H1 (cell line): ENCODE data around the gene CPED1. TPM values are rescaled to one million over a fixed set of nuclear protein-coding genes. Genes with fewer than 3 reads are reported as not detected.

Experiments used
- CTCF ChIA-PET: fragments of 300-600 bp; sonication (Branson Sonifier 250); formaldehyde crosslinking; loops from one replicate; lab custom pipeline; 2021; ENCODE audit not compliant: partially characterized antibody; lab: Charles Lee
- POLR2A ChIA-PET: fragments of 300-600 bp; sonication (Branson Sonifier 250); formaldehyde crosslinking; loops from one replicate; lab custom pipeline; 2021; ENCODE audit warnings: inconsistent platforms; ENCODE audit not compliant: partially characterized antibody; lab: Charles Lee
- DNase-seq, 2 experiments: peaks; one replicate each; pipeline versions ENCODE4 v3.0.0 to v3.0.0-alpha.2; 2010 to 2022; ENCODE audit warnings: low spot score in 2 of 2, low read depth in 1 of 2, mixed read lengths in 1 of 2
- FAIRE-seq: peaks from 2 replicates; lab custom pipeline; 2011; peaks lifted over from hg19 to GRCh38; lab: Jason Lieb, UNC
- H2AFZ ChIP-seq: 2 replicates; pipeline ENCODE4 v1.8.1; 2012; ENCODE audit warnings: low read length, inconsistent platforms
- H2AK5ac ChIP-seq: 2 replicates; pipeline ENCODE4 v1.6.1; 2013; ENCODE audit warnings: low read depth, low read length
- H2BK120ac ChIP-seq: replicated peaks from 2 replicates; pipeline ENCODE3; 2013; ENCODE audit warnings: low read depth, low read length, inconsistent platforms
- H2BK12ac ChIP-seq: 2 replicates; pipeline ENCODE4 v1.6.1; 2013; ENCODE audit warnings: low read depth, low read length
- H2BK15ac ChIP-seq: 2 replicates; pipeline ENCODE4 v1.6.1; 2013; ENCODE audit warnings: low read length
- H2BK20ac ChIP-seq: 2 replicates; pipeline ENCODE4 v1.6.1; 2013; ENCODE audit warnings: low read length
- H2BK5ac ChIP-seq: 2 replicates; pipeline ENCODE4 v1.6.1; 2013; ENCODE audit warnings: low read depth, low read length
- H3K14ac ChIP-seq: 2 replicates; pipeline ENCODE4 v1.6.1; 2013; ENCODE audit warnings: inconsistent platforms; ENCODE audit not compliant: insufficient read length
- H3K18ac ChIP-seq: 2 replicates; pipeline ENCODE4 v1.6.1; 2013; ENCODE audit warnings: low read length; ENCODE audit errors: extremely low read depth
- H3K23ac ChIP-seq: 2 replicates; pipeline ENCODE4 v1.6.1; 2013; ENCODE audit warnings: inconsistent platforms; ENCODE audit not compliant: insufficient read length
- H3K23me2 ChIP-seq: 2 replicates; pipeline ENCODE4 v1.6.1; 2013; ENCODE audit warnings: low read depth, low read length
- H3K27ac ChIP-seq: 2 replicates; pipeline ENCODE4 v1.6.1; 2011; ENCODE audit warnings: low read depth, low read length, inconsistent platforms
- H3K27me3 ChIP-seq, 4 experiments: replicated peaks in 1 of 4; 1 replicate in 1 of 4; 2 replicates in 3 of 4; pipeline versions ENCODE4 v1.6.1 to v1.8.1; 2011 to 2013; ENCODE audit warnings: low read length in 3 of 4, mild to moderate bottlenecking in 3 of 4, inconsistent platforms in 2 of 4, mixed read lengths in 2 of 4, moderate library complexity in 1 of 4; ENCODE audit not compliant: control insufficient read depth in 3 of 4, insufficient read depth in 3 of 4; ENCODE audit errors: extremely low read depth in 1 of 4
- H3K36me3 ChIP-seq, 4 experiments: 2 replicates each; pipeline versions ENCODE4 v1.6.1 to v1.8.1; 2011 to 2013; ENCODE audit warnings: mild to moderate bottlenecking in 4 of 4, low read length in 3 of 4, moderate library complexity in 2 of 4, control low read depth in 1 of 4, inconsistent platforms in 1 of 4; ENCODE audit not compliant: insufficient read depth in 4 of 4, control insufficient read depth in 2 of 4
- H3K4ac ChIP-seq: replicated peaks from 2 replicates; pipeline ENCODE3; 2013; ENCODE audit warnings: low read length, low read depth, mixed read lengths, inconsistent platforms; ENCODE audit not compliant: insufficient read length
- H3K4me1 ChIP-seq, 4 experiments: replicated peaks in 1 of 4; 1 replicate in 1 of 4; 2 replicates in 3 of 4; pipeline versions ENCODE4 v1.6.1 to v1.8.1; 2011 to 2013; ENCODE audit warnings: low read length in 3 of 4, inconsistent platforms in 2 of 4, mixed read lengths in 1 of 4; ENCODE audit not compliant: insufficient read depth in 4 of 4, control insufficient read depth in 3 of 4
- H3K4me2 ChIP-seq, 2 experiments: 2 replicates each; pipeline versions ENCODE4 v1.6.1 to v1.8.1; 2011 to 2013; ENCODE audit warnings: low read depth in 2 of 2, low read length in 2 of 2, control low read depth in 1 of 2, inconsistent platforms in 1 of 2, mild to moderate bottlenecking in 1 of 2; ENCODE audit not compliant: insufficient read depth in 1 of 2
- H3K4me3 ChIP-seq, 4 experiments: fragments of 200-600, 300-600 bp in 1 of 4; sonication (generic), shearing (Covaris generic), sonication (Bioruptor Twin) in 1 of 4; 2 replicates each; pipeline versions ENCODE4 v1.5.1 to v1.8.1; 2011 to 2016; ENCODE audit warnings: low read length in 4 of 4, low read depth in 3 of 4, control low read depth in 2 of 4, inconsistent platforms in 2 of 4, mild to moderate bottlenecking in 2 of 4, mixed read lengths in 1 of 4, moderate library complexity in 1 of 4; ENCODE audit not compliant: insufficient read depth in 2 of 4; ENCODE audit errors: extremely low read depth in 1 of 4
- H3K56ac ChIP-seq: replicated peaks from 2 replicates; pipeline ENCODE3; 2013; ENCODE audit warnings: low read depth, mild to moderate bottlenecking, mixed read lengths, low read length, inconsistent platforms; ENCODE audit not compliant: insufficient read length
- H3K79me1 ChIP-seq: 2 replicates; pipeline ENCODE4 v1.6.1; 2013; ENCODE audit warnings: low read depth, low read length, control low read depth
- H3K79me2 ChIP-seq, 2 experiments: 2 replicates each; pipeline versions ENCODE4 v1.6.1 to v1.8.1; 2012 to 2013; ENCODE audit warnings: low read length in 2 of 2, mild to moderate bottlenecking in 2 of 2, inconsistent platforms in 1 of 2; ENCODE audit not compliant: insufficient read depth in 2 of 2, control insufficient read depth in 1 of 2
- H3K9ac ChIP-seq, 4 experiments: replicated peaks in 1 of 4; 1 replicate in 1 of 4; 2 replicates in 3 of 4; pipeline versions ENCODE4 v1.6.1 to v1.8.1; 2011 to 2013; ENCODE audit warnings: low read depth in 3 of 4, low read length in 3 of 4, control low read depth in 2 of 4, mild to moderate bottlenecking in 2 of 4, moderate library complexity in 2 of 4, inconsistent platforms in 1 of 4; ENCODE audit errors: extremely low read depth in 1 of 4
- H3K9me3 ChIP-seq, 2 experiments: 2 replicates each; pipeline versions ENCODE4 v1.6.1 to v1.8.1; 2012 to 2013; ENCODE audit warnings: mild to moderate bottlenecking in 2 of 2, moderate library complexity in 2 of 2, control low read depth in 1 of 2, inconsistent platforms in 1 of 2, low read depth in 1 of 2, low read length in 1 of 2, mixed read lengths in 1 of 2; ENCODE audit not compliant: insufficient read depth in 2 of 2
- H4K20me1 ChIP-seq, 2 experiments: replicated peaks in 1 of 2; 2 replicates each; pipeline versions ENCODE3 to v1.8.1; 2011 to 2013; ENCODE audit warnings: inconsistent platforms in 2 of 2, low read length in 2 of 2, mild to moderate bottlenecking in 1 of 2; ENCODE audit not compliant: insufficient read depth in 2 of 2, control insufficient read depth in 1 of 2
- H4K5ac ChIP-seq: 2 replicates; pipeline ENCODE4 v1.6.1; 2013; ENCODE audit warnings: low read length, low read depth, mixed read lengths, inconsistent platforms; ENCODE audit not compliant: insufficient read length
- H4K8ac ChIP-seq: 2 replicates; pipeline ENCODE4 v1.8.0; 2013; ENCODE audit warnings: mild to moderate bottlenecking, moderate library complexity, low read length, inconsistent platforms; ENCODE audit not compliant: insufficient read depth; ENCODE audit errors: extremely low read depth
- H4K91ac ChIP-seq: replicated peaks from 2 replicates; pipeline ENCODE3; 2013; ENCODE audit warnings: low read length, mixed read lengths, inconsistent platforms; ENCODE audit not compliant: insufficient read length
- MAFK ChIP-seq: IDR thresholded peaks from 2 replicates; pipeline ENCODE4 v1.6.1; 2012; ENCODE audit warnings: low read depth, mild to moderate bottlenecking, improper control_type of control experiment, low read length
- RAD21 ChIP-seq, 2 experiments: IDR thresholded peaks in 1 of 2; conservative IDR thresholded peaks in 1 of 2; 2 replicates each; pipeline ENCODE4 v1.6.1; 2011; ENCODE audit warnings: low read depth in 2 of 2, low read length in 2 of 2, improper control_type of control experiment in 1 of 2, inconsistent platforms in 1 of 2, mild to moderate bottlenecking in 1 of 2, moderate library complexity in 1 of 2
- polyA plus RNA-seq, 7 experiments: library from polyadenylated mRNA; depleted of rRNA in 3 of 7; stranded (reverse) in 5 of 7; unstranded in 2 of 7; fragments of >200 nt in 5 of 7; fragments of 200-250 nt in 2 of 7; gene quantifications; 1 replicate in 5 of 7; 2 replicates in 1 of 7; 4 replicates in 1 of 7; pipeline versions ENCODE4 v1.2.1 to v1.2.3, GENCODE V29; 2011 to 2013; ENCODE audit warnings: missing spikeins in 2 of 7, mixed read lengths in 2 of 7
- total RNA-seq: library from RNA; stranded (reverse); fragmentation: NEBNext Ultra II Directional; extraction: Animal tissue kit (Norgen Biotek cat#: 25700); gene quantifications from 2 replicates; pipeline ENCODE4 v1.2.1, GENCODE V29; 2021

Gene CPED1
- total and polyA plus RNA-seq, 2 of the 8 experiments (the other 6 are each of a cell fraction or from before 2014, with no cell fraction given) = 0.08 to 0.39 TPM

- Histone ChIP-seq H3K4me3 (no peak overlapping the region), H4K5ac (no peak overlapping the region), H3K18ac (no peak overlapping the region), H2BK120ac (no peak overlapping the region), H3K79me1 (no peaks in the 10 kb centered on the region), H3K14ac (no peak overlapping the region), H3K36me3 (no peaks in the 10 kb centered on the region), H3K9me3 (no peaks in the 10 kb centered on the region), H4K20me1 (no peaks in the 10 kb centered on the region), H3K9ac (no peak overlapping the region), H3K23me2 (no peaks in the 10 kb centered on the region), H2BK5ac (no peak overlapping the region), H4K91ac (no peak overlapping the region), H3K79me2 (no peaks in the 10 kb centered on the region), H3K27me3 (no peaks in the 10 kb centered on the region; a peak in 1 of 7 replicates), H2AK5ac (no peak overlapping the region), H3K4me2 (no peak overlapping the region), H4K8ac (no peak overlapping the region), H3K23ac (no peak overlapping the region), H3K4ac (no peak overlapping the region), H2AFZ (no peak overlapping the region), H2BK12ac (no peak overlapping the region), H3K27ac (no peak overlapping the region), H3K56ac (no peak overlapping the region), H3K4me1 (no peaks in the 10 kb centered on the region), H2BK15ac (no peak overlapping the region), H2BK20ac (no peak overlapping the region)
- DNase-seq (no peak), FAIRE-seq (no peak)
- ChIA-PET CTCF (interaction anchor here (0.9 to 9.1 kb wide), 29 partner anchors 8 to 323 kb away, joined by 3 to 139 read pairs (median 4); partner anchors contain the start of gene CPED1), POLR2A (no interaction called here)
- TF ChIP-seq RAD21 (IDR thresholded peaks at IDR 0.05 in 1 of 2, conservative IDR thresholded peaks at IDR 0.05 in 1 of 2; ENCODE audit: low read depth in 2 of 2, low read length in 2 of 2) = no peak
- TF ChIP-seq MAFK = no peak
Observed at GRCh38 chr7:121082400-121083101, 94.0 kb downstream of the CPED1 start.
